Duodenal mucosa (tissue), 2 donors: ENCODE data around the gene MRPL27.

Experiments
- H3K27ac ChIP-seq: one replicate; pipeline ENCODE4 v1.7.0; 2013; ENCODE audit warnings: low read depth, low read length
- H3K27me3 ChIP-seq, 2 donors: one replicate each; pipeline ENCODE4 v1.7.0; 2013; ENCODE audit warnings: low read length in 2 of 2, control low read depth in 1 of 2; ENCODE audit not compliant: insufficient read depth in 2 of 2, control insufficient read depth in 1 of 2
- H3K36me3 ChIP-seq, 2 donors: one replicate each; pipeline ENCODE4 v1.7.0; 2013; ENCODE audit warnings: low read length in 2 of 2, control low read depth in 1 of 2; ENCODE audit not compliant: insufficient read depth in 2 of 2, control insufficient read depth in 1 of 2
- H3K4me1 ChIP-seq, 2 donors: one replicate each; pipeline ENCODE4 v1.7.0; 2013; ENCODE audit warnings: low read length in 2 of 2, control low read depth in 1 of 2; ENCODE audit not compliant: insufficient read depth in 2 of 2, control insufficient read depth in 1 of 2
- H3K4me3 ChIP-seq, 2 donors: one replicate each; pipeline ENCODE4 v1.7.0; 2013; ENCODE audit warnings: low read length in 2 of 2, low read depth in 1 of 2
- H3K9ac ChIP-seq, 2 donors: one replicate each; pipeline ENCODE4 v1.7.0; 2013; ENCODE audit warnings: low read length in 2 of 2, low read depth in 1 of 2
- H3K9me3 ChIP-seq, 2 donors: one replicate each; pipeline ENCODE4 v1.7.0; 2013; ENCODE audit warnings: low read length in 2 of 2, control low read depth in 1 of 2; ENCODE audit not compliant: control insufficient read depth in 1 of 2

The MRPL27 gene

GRCh38 chr17:50331085-50331791 lies 41.7 kb downstream of the MRPL27 start:
- Histone ChIP-seq H3K27ac (no peak overlapping the region), H3K27me3 (no peaks in the 10 kb centered on the region)

GRCh38 chr17:50330151-50330775 lies 42.7 kb downstream of the MRPL27 start:
- Histone ChIP-seq H3K4me1 (no peaks in the 10 kb centered on the region), H3K36me3 (no peaks in the 10 kb centered on the region), H3K9ac (no peak overlapping the region), H3K9me3 (no peaks in the 10 kb centered on the region), H3K27ac (no peak overlapping the region), H3K27me3 (no peaks in the 10 kb centered on the region), H3K4me3 (no peak overlapping the region)

More at GRCh38 chr17:50331085-50331791, 41.7 kb downstream of the MRPL27 start:
- Histone ChIP-seq H3K36me3 (no peaks in the 10 kb centered on the region), H3K9ac (no peak overlapping the region), H3K4me1 (no peaks in the 10 kb centered on the region), H3K4me3 (no peak overlapping the region), H3K9me3 (no peaks in the 10 kb centered on the region)

GRCh38 chr17:50329716-50330115 lies 43.3 kb downstream of the MRPL27 start:
- no peaks in the 10 kb centered on the region for H3K27me3 ChIP-seq
- H3K4me1 ChIP-seq: no peaks in the 10 kb centered on the region
- no peak overlapping the region for H3K4me3 ChIP-seq
- H3K9me3 ChIP-seq: no peaks in the 10 kb centered on the region
- H3K9ac ChIP-seq: no peak overlapping the region
- H3K36me3 ChIP-seq: no peaks in the 10 kb centered on the region
- H3K27ac ChIP-seq: no peak overlapping the region

- no peak overlapping the region for H3K9ac ChIP-seq
- H3K4me1 ChIP-seq: no peaks in the 10 kb centered on the region
- no peaks in the 10 kb centered on the region for H3K9me3 ChIP-seq
- no peaks in the 10 kb centered on the region for H3K27me3 ChIP-seq
- H3K36me3 ChIP-seq: no peaks in the 10 kb centered on the region
- H3K27ac ChIP-seq: no peak overlapping the region
- H3K4me3 ChIP-seq: no peak overlapping the region
These were observed 44.3 kb downstream of the MRPL27 start for GRCh38 chr17:50328363-50329325.

- Histone ChIP-seq H3K27ac (no peak overlapping the region), H3K9me3 (no peaks in the 10 kb centered on the region), H3K9ac (no peak overlapping the region), H3K36me3 (no peaks in the 10 kb centered on the region), H3K4me1 (no peaks in the 10 kb centered on the region), H3K4me3 (no peak overlapping the region), H3K27me3 (no peaks in the 10 kb centered on the region)
These were observed 46.1 kb downstream of the MRPL27 start for GRCh38 chr17:50326831-50327364.

GRCh38 chr17:50325906-50326305 lies 47.1 kb downstream of the MRPL27 start:
- no peaks in the 10 kb centered on the region for H3K4me1 ChIP-seq
- H3K27ac ChIP-seq: no peak overlapping the region
- H3K9ac ChIP-seq: no peak overlapping the region
- H3K27me3 ChIP-seq: no peaks in the 10 kb centered on the region
- H3K36me3 ChIP-seq: no peaks in the 10 kb centered on the region
- no peak overlapping the region for H3K4me3 ChIP-seq
- no peaks in the 10 kb centered on the region for H3K9me3 ChIP-seq

- H3K27me3 ChIP-seq: no peaks in the 10 kb centered on the region
- no peak overlapping the region for H3K4me3 ChIP-seq
- no peak overlapping the region for H3K9ac ChIP-seq
- no peaks in the 10 kb centered on the region for H3K36me3 ChIP-seq
- H3K9me3 ChIP-seq: no peaks in the 10 kb centered on the region
- no peak overlapping the region for H3K27ac ChIP-seq
- no peaks in the 10 kb centered on the region for H3K4me1 ChIP-seq
These were observed 49.9 kb downstream of the MRPL27 start for GRCh38 chr17:50323060-50323459.

- no peaks in the 10 kb centered on the region for H3K27me3 ChIP-seq
- no peak overlapping the region for H3K9ac ChIP-seq
- H3K4me1 ChIP-seq: no peaks in the 10 kb centered on the region
- H3K36me3 ChIP-seq: no peaks in the 10 kb centered on the region
- no peaks in the 10 kb centered on the region for H3K9me3 ChIP-seq
- H3K4me3 ChIP-seq: no peak overlapping the region
- H3K27ac ChIP-seq: no peak overlapping the region
These were observed 50.7 kb downstream of the MRPL27 start for GRCh38 chr17:50322271-50322670.

GRCh38 chr17:50319306-50320004 lies 53.5 kb downstream of the MRPL27 start:
- H3K36me3 ChIP-seq: no peaks in the 10 kb centered on the region
- no peak overlapping the region for H3K27ac ChIP-seq
- H3K27me3 ChIP-seq: peaks cover 0 to 3% of the 10 kb centered on the region in 2 donors
- H3K9me3 ChIP-seq: no peaks in the 10 kb centered on the region
- no peak overlapping the region for H3K4me3 ChIP-seq
- no peaks in the 10 kb centered on the region for H3K4me1 ChIP-seq
- no peak overlapping the region for H3K9ac ChIP-seq
